Brain microvascular endothelial cell (primary cell): ENCODE data around the gene SLC24A3.
"Not testable (repeated sequence)": the region's sequence is repeated elsewhere in the genome, so short reads cannot be mapped to it uniquely, and the experiment has no call there.

Experiments used
- DNase-seq: peaks from one replicate; pipeline ENCODE4 v3.0.0-alpha.2; 2020
- H3K27ac ChIP-seq: fragments of 250-450 bp; sonication (Bioruptor Pico); 2 replicates; pipeline ENCODE4 v1.5.1; 2020; ENCODE audit warnings: mild to moderate bottlenecking, moderate library complexity
- H3K27me3 ChIP-seq: fragments of 250-450 bp; sonication (Bioruptor Pico); replicated peaks from 2 replicates; pipeline ENCODE4 v1.5.1; 2020; ENCODE audit warnings: mild to moderate bottlenecking
- H3K36me3 ChIP-seq: fragments of 250-450 bp; sonication (Bioruptor Pico); replicated peaks from 2 replicates; pipeline ENCODE4 v1.5.1; 2020; ENCODE audit warnings: mild to moderate bottlenecking
- H3K4me3 ChIP-seq: 2 replicates; pipeline ENCODE4 v1.5.1; 2011; ENCODE audit warnings: low read depth, mild to moderate bottlenecking, control low read depth, low read length, moderate library complexity
- CTCF ChIP-seq: IDR thresholded peaks from 2 replicates; pipeline ENCODE4 v1.5.1; 2011; ENCODE audit warnings: low read depth, mild to moderate bottlenecking, moderate library complexity, low read length, control low read depth, inconsistent platforms; ENCODE audit errors: missing control alignments
- in situ Hi-C: cut with HindIII; loops from 2 replicates; pipeline ENCODE4 v1.10.0; 2017; ENCODE audit warnings: low sequenced_read_pairs, low pct_ligation_motif_present

The SLC24A3 gene

DNA sequence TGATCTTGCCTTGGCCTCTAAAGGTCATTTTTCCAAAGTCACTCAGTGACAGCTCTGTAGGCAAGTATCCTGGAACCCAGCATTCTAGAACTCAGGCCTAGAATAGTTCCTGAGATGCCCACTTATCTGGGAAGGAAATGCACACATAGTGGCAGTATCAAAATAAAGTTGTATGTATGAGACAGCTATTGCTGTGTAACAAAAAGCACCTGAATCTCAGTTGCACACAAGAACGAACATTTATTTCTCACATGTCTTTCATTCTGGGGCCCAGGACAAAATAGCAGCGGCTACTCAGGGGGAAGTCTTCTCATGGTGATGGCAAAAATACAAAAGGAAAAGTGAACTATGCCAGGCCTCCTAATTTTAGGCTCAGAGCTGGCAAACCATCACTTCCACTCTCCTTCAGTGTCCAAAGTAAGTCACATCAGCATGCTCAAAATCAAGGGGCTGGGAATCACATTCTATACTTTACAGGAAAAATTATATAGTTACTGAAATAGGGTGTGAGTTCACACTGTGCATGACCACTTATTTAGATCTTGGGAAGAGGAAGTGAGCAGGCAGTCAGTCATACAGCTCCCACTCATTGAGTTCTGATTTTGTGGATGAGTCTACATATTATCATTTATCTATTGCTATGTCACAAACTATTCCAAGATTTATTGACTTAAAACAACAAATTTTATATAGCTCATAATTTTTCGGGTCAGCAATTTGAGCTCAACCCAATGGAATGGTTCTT is 412.0 kb downstream of the SLC24A3 start:
- H3K4me3 ChIP-seq = no peak overlapping the region
- no peak for DNase-seq
- TF ChIP-seq CTCF = no peak
- in situ Hi-C loops = no loop called here
- no peak overlapping the region for H3K27ac ChIP-seq
- H3K27me3 ChIP-seq = no peaks in the 10 kb centered on the region
- no peaks in the 10 kb centered on the region for H3K36me3 ChIP-seq

DNA sequence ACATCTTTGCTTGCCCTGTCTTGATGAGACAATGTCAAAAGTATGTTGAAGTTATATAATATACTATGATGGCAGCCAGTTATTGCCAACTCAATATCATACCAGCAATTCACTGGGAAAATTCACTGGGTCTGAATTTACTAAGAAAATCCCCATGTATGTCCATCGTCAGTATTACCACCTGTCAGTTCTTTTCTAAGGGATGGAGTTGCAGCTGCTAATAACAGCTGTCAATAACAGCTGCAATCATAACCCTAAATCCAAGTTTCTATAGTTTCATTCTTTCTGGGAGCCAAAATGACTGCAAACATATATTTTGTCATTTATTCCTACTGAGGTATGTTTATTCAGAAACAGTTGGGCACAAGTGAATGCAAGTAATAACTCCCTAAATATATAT is 413.0 kb downstream of the SLC24A3 start:
- Histone ChIP-seq H3K27ac (no peak overlapping the region), H3K36me3 (no peaks in the 10 kb centered on the region), H3K27me3 (no peaks in the 10 kb centered on the region), H3K4me3 (no peak overlapping the region)
- TF ChIP-seq CTCF = no peak
- in situ Hi-C loops = no loop called here
- no peak for DNase-seq

DNA sequence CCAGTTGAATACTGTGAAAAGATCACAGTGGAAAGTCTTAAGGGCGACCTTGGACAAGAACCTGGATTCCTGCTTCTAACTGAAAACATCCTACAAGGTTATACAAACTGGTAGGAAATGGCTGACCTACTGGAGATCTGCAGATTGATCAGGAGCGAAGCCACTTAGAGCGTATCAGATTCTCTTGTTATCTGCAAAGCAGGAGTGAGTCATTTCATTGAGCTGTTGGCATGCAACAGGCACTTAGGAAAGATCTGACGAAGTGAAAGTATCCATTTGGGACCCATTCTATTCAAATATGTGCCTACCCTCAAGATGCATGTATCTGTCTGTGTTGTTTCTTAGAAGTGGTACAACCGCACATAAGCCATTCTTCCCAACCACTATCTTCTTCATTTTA is 414.5 kb downstream of the SLC24A3 start:
- peak; percentile 1 for DNase-seq
- no peak overlapping the region for H3K27ac ChIP-seq
- H3K36me3 ChIP-seq = no peaks in the 10 kb centered on the region
- no peak overlapping the region for H3K4me3 ChIP-seq
- no peak for TF ChIP-seq CTCF
- in situ Hi-C loops = no loop called here
- no peaks in the 10 kb centered on the region for H3K27me3 ChIP-seq

DNA sequence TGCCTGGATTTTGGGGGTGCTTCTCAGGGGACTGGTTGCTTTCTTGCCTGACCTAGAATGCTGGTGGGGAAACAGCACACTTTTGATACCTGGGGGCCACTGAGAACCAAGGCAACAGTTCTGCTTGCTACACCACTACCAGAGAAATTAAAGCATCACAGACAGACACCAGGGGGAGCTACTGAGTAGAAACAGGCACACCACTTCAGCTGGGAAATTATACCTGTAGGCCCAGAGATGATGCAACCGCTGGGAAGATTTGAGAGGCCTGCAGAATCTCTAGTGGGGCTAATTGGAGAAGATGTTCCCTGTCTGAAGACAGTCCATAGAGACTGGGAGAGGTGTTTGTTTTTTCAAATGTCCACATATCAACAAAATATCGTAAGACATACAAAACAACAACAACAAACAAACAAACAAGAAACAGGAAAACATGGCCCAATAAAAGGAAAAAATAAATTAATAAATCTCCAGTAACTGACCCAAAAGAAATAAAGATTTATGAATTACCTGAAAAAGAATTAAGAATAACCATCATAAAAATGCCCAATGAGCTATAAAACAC is 416.2 kb downstream of the SLC24A3 start:
- peak; percentile 76 for DNase-seq
- in situ Hi-C loops = no loop called here
- H3K36me3 ChIP-seq = no peaks in the 10 kb centered on the region
- no peak overlapping the region for H3K27ac ChIP-seq
- peak; percentile 79 for TF ChIP-seq CTCF
- no peaks in the 10 kb centered on the region for H3K27me3 ChIP-seq
- no peak overlapping the region for H3K4me3 ChIP-seq

DNA sequence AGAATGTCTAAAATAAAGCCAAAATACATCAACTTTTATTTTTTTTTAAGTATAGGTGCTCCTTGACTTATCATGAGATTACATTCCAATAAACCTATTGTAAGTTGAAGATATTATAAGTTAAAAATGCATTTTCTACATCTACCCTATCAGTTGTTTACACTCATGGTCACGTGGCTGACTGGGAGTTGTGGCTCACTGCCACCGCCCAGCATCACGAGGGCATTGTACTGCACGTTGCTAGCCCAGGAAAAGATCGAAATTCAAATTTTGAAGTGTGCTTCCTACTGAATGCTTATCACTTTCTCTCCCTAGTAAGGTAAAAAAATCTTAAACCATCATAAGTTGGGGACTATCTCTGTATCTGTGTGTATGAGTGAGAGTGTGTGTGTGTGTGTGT is 419.0 kb downstream of the SLC24A3 start:
- TF ChIP-seq CTCF = no peak
- DNase-seq = no peak
- Histone ChIP-seq H3K36me3 (no peaks in the 10 kb centered on the region), H3K27ac (no peak overlapping the region), H3K4me3 (no peak overlapping the region), H3K27me3 (no peaks in the 10 kb centered on the region)
- in situ Hi-C loops = no loop called here

- Histone ChIP-seq H3K27ac (no peak overlapping the region), H3K4me3 (no peak overlapping the region), H3K36me3 (no peaks in the 10 kb centered on the region), H3K27me3 (no peaks in the 10 kb centered on the region)
- DNase-seq = peak; percentile 25
- no peak for TF ChIP-seq CTCF
- in situ Hi-C loops = no loop called here
Measured at GRCh38 chr20:19633985-19634384, 421.5 kb downstream of the SLC24A3 start.

GRCh38 chr20:19639471-19640045 is 427.1 kb downstream of the SLC24A3 start:
- H3K36me3 ChIP-seq, H3K27ac ChIP-seq, H3K27me3 ChIP-seq, in situ Hi-C loops, DNase-seq, H3K4me3 ChIP-seq: not testable (repeated sequence)
